Neural progenitor cell (in vitro differentiated cells): ENCODE measurements around the gene FXYD2. TPM values are rescaled to one million over a fixed set of nuclear protein-coding genes. Genes with fewer than 3 reads are reported as not detected.

Experiments used
- DNase-seq: peaks from one replicate; pipeline ENCODE4 v3.0.0-alpha.2; 2016; ENCODE audit warnings: low spot score
- H2AFZ ChIP-seq: fragments of 200-600 bp; sonication (generic); replicated peaks from 2 replicates; pipeline ENCODE4 v1.6.1; 2016; ENCODE audit warnings: antibody characterized with exemption
- H3F3A ChIP-seq: fragments of 200-600 bp; sonication (generic); 2 replicates; pipeline ENCODE4 v1.6.1; 2016; ENCODE audit warnings: antibody characterized with exemption, low read depth
- H3K27ac ChIP-seq: fragments of 200-600 bp; sonication (generic); 2 replicates; pipeline ENCODE4 v1.5.1; 2016; ENCODE audit warnings: mild to moderate bottlenecking
- H3K27me3 ChIP-seq: fragments of 200-600 bp; sonication (generic); 2 replicates; pipeline ENCODE4 v1.6.1; 2016; ENCODE audit warnings: mild to moderate bottlenecking, moderate library complexity
- H3K36me3 ChIP-seq: fragments of 200-600 bp; sonication (generic); 2 replicates; pipeline ENCODE4 v1.5.1; 2016
- H3K4me1 ChIP-seq: fragments of 200-600 bp; sonication (generic); 2 replicates; pipeline ENCODE4 v1.6.1; 2016; ENCODE audit warnings: mixed run types
- H3K4me2 ChIP-seq: fragments of 200-600 bp; sonication (generic); 2 replicates; pipeline ENCODE4 v1.6.1; 2016
- H3K4me3 ChIP-seq: fragments of 200-600 bp; sonication (generic); 2 replicates; pipeline ENCODE4 v1.5.1; 2016
- H3K79me2 ChIP-seq: fragments of 200-600 bp; sonication (generic); 2 replicates; pipeline ENCODE4 v1.6.1; 2016; ENCODE audit warnings: low read depth
- H3K9ac ChIP-seq: fragments of 200-600 bp; sonication (generic); 2 replicates; pipeline ENCODE4 v1.6.1; 2016
- H3K9me3 ChIP-seq: fragments of 200-600 bp; sonication (generic); 2 replicates; pipeline ENCODE4 v1.5.1; 2016; ENCODE audit warnings: low read depth
- H4K20me1 ChIP-seq: fragments of 200-600 bp; sonication (generic); 2 replicates; pipeline ENCODE4 v1.6.1; 2016; ENCODE audit warnings: low read depth
- H3K27ac Mint-ChIP-seq: 3 replicates; pipeline ENCODE4 v1.8.0; 2021; ENCODE audit warnings: mixed read lengths
- H3K27me3 Mint-ChIP-seq: 2 replicates; pipeline ENCODE4 v1.8.0; 2022; ENCODE audit warnings: low read depth, mild to moderate bottlenecking, inconsistent platforms, moderate library complexity, mixed read lengths; ENCODE audit not compliant: insufficient read depth
- H3K36me3 Mint-ChIP-seq: 3 replicates; pipeline ENCODE4 v1.8.0; 2021; ENCODE audit warnings: mixed read lengths
- H3K4me1 Mint-ChIP-seq: 3 replicates; pipeline ENCODE4 v1.8.0; 2021; ENCODE audit warnings: mixed read lengths
- H3K4me3 Mint-ChIP-seq: 3 replicates; pipeline ENCODE4 v1.8.0; 2021; ENCODE audit warnings: mild to moderate bottlenecking, moderate library complexity, mixed read lengths
- H3K9me3 Mint-ChIP-seq: 3 replicates; pipeline ENCODE4 v1.8.0; 2020; ENCODE audit warnings: mixed read lengths
- CTCF ChIP-seq: fragments of 200-600 bp; sonication (generic); IDR thresholded peaks from 2 replicates; pipeline ENCODE4 v1.5.1; 2017; ENCODE audit warnings: antibody characterized with exemption, mild to moderate bottlenecking
- EZH2 ChIP-seq: fragments of 200-600 bp; sonication (generic); IDR thresholded peaks from 2 replicates; pipeline ENCODE4 v1.6.1; 2017; ENCODE audit warnings: antibody characterized with exemption, mild to moderate bottlenecking, moderate library complexity
- EZH2phosphoT487 ChIP-seq: fragments of 200-600 bp; sonication (generic); IDR thresholded peaks from 2 replicates; pipeline ENCODE4 v1.6.1; 2017; ENCODE audit warnings: antibody characterized with exemption
- total RNA-seq: library from RNA; depleted of rRNA; stranded (reverse); fragments of >200 nt; gene quantifications from 2 replicates; pipeline ENCODE4 v1.2.3, GENCODE V29; 2015; ENCODE audit warnings: low replicate concordance

Gene FXYD2
- total RNA-seq, 1 donor from 2014 or later = 1.9 TPM

GRCh38 chr11:117786135-117786870 lies 38.2 kb downstream of the FXYD2 start:
- Histone ChIP-seq H3K79me2 (no peaks in the 10 kb centered on the region), H3K27ac (no peak overlapping the region), H3K4me1 (peaks cover 7% of the 10 kb centered on the region), H3K9me3 (no peaks in the 10 kb centered on the region), H2AFZ (no peak overlapping the region), H3K4me2 (no peak overlapping the region), H3K27me3 (peaks cover under 1% of the 10 kb centered on the region), H3F3A (no peaks in the 10 kb centered on the region), H3K9ac (no peak overlapping the region), H3K4me3 (no peak overlapping the region), H4K20me1 (no peaks in the 10 kb centered on the region), H3K36me3 (no peaks in the 10 kb centered on the region)
- no peaks in the 10 kb centered on the region for H3K9me3 Mint-ChIP-seq
- no peaks in the 10 kb centered on the region for H3K36me3 Mint-ChIP-seq
- TF ChIP-seq CTCF (no peak), EZH2 (no peak), EZH2phosphoT487 (no peak)
- no peak overlapping the region for H3K4me3 Mint-ChIP-seq
- H3K4me1 Mint-ChIP-seq = peaks cover 10% of the 10 kb centered on the region
- DNase-seq = no peak
- H3K27me3 Mint-ChIP-seq = peaks cover 14% of the 10 kb centered on the region
- H3K27ac Mint-ChIP-seq = no peak overlapping the region

GRCh38 chr11:117782101-117782500 lies 42.4 kb downstream of the FXYD2 start:
- Histone ChIP-seq H3F3A (no peaks in the 10 kb centered on the region), H3K79me2 (no peaks in the 10 kb centered on the region), H3K36me3 (no peaks in the 10 kb centered on the region), H3K4me1 (peaks cover 7% of the 10 kb centered on the region), H3K27me3 (no peaks in the 10 kb centered on the region), H3K4me2 (no peak overlapping the region), H3K4me3 (no peak overlapping the region), H3K27ac (no peak overlapping the region), H4K20me1 (no peaks in the 10 kb centered on the region), H3K9me3 (no peaks in the 10 kb centered on the region), H3K9ac (no peak overlapping the region), H2AFZ (no peak overlapping the region)
- peaks cover 21% of the 10 kb centered on the region for H3K27me3 Mint-ChIP-seq
- no peak for TF ChIP-seq EZH2phosphoT487
- no peak for TF ChIP-seq EZH2
- no peak for TF ChIP-seq CTCF
- H3K9me3 Mint-ChIP-seq = no peaks in the 10 kb centered on the region
- no peaks in the 10 kb centered on the region for H3K36me3 Mint-ChIP-seq
- DNase-seq = no peak
- H3K27ac Mint-ChIP-seq = no peak overlapping the region
- H3K4me1 Mint-ChIP-seq = peaks cover 10% of the 10 kb centered on the region
- no peak overlapping the region for H3K4me3 Mint-ChIP-seq

- Mint-ChIP-seq H3K4me1 (peaks cover 9% of the 10 kb centered on the region), H3K27me3 (peaks cover 21% of the 10 kb centered on the region), H3K4me3 (no peak overlapping the region), H3K9me3 (no peaks in the 10 kb centered on the region), H3K36me3 (no peaks in the 10 kb centered on the region), H3K27ac (no peak overlapping the region)
- DNase-seq = no peak
- Histone ChIP-seq H3K4me3 (no peak overlapping the region), H3K36me3 (no peaks in the 10 kb centered on the region), H2AFZ (no peak overlapping the region), H3K27ac (no peak overlapping the region), H3K9me3 (no peaks in the 10 kb centered on the region), H3K4me2 (no peak overlapping the region), H3K27me3 (no peaks in the 10 kb centered on the region), H3F3A (no peaks in the 10 kb centered on the region), H4K20me1 (no peaks in the 10 kb centered on the region), H3K9ac (no peak overlapping the region), H3K4me1 (peaks cover 7% of the 10 kb centered on the region), H3K79me2 (no peaks in the 10 kb centered on the region)
- no peak for TF ChIP-seq EZH2
Observed at GRCh38 chr11:117781627-117782026, 42.9 kb downstream of the FXYD2 start.

GRCh38 chr11:117780456-117780855 lies 44.1 kb downstream of the FXYD2 start:
- Mint-ChIP-seq H3K27me3 (peaks cover 16% of the 10 kb centered on the region), H3K9me3 (no peaks in the 10 kb centered on the region), H3K36me3 (no peaks in the 10 kb centered on the region), H3K4me3 (no peak overlapping the region), H3K27ac (no peak overlapping the region), H3K4me1 (no peaks in the 10 kb centered on the region)
- Histone ChIP-seq H3K27ac (no peak overlapping the region), H3F3A (no peaks in the 10 kb centered on the region), H3K27me3 (no peaks in the 10 kb centered on the region), H3K4me1 (peaks cover 4% of the 10 kb centered on the region), H4K20me1 (no peaks in the 10 kb centered on the region), H3K36me3 (no peaks in the 10 kb centered on the region), H3K9ac (no peak overlapping the region), H3K4me3 (no peak overlapping the region), H3K79me2 (no peaks in the 10 kb centered on the region), H3K9me3 (no peaks in the 10 kb centered on the region), H2AFZ (no peak overlapping the region), H3K4me2 (no peak overlapping the region)
- no peak for DNase-seq
- TF ChIP-seq EZH2phosphoT487 (no peak), CTCF (no peak), EZH2 (no peak)
